Endothelial cell of umbilical vein (primary cell): ENCODE data around the gene SELENBP1. TPM values are rescaled to one million over a fixed set of nuclear protein-coding genes. Genes with fewer than 3 reads are reported as not detected.

ENCODE experiments used
- BruUV-seq: library from RNA; stranded (reverse); fragments of 400-500 nt; replicated peaks from 2 replicates; lab custom pipeline; 2021; lab: Mats Ljungman, UMichigan
- CTCF ChIA-PET: fragments of 300-600, 350-600 bp; sonication (Branson Sonifier 250); formaldehyde crosslinking; loops from one replicate; lab custom pipeline; 2021; ENCODE audit warnings: antibody characterized with exemption, inconsistent platforms; lab: Charles Lee
- POLR2A ChIA-PET: fragments of 300-600, 350-600 bp; sonication (Branson Sonifier 250); formaldehyde crosslinking; loops from one replicate; lab custom pipeline; 2021; ENCODE audit warnings: antibody characterized with exemption, inconsistent platforms; lab: Charles Lee
- DNase-seq: peaks from one replicate; pipeline ENCODE4 v3.0.0-alpha.2; 2011; ENCODE audit warnings: low read depth, low spot score
- FAIRE-seq: peaks from 2 replicates; lab custom pipeline; 2011; peaks lifted over from hg19 to GRCh38; lab: Jason Lieb, UNC
- H2AFZ ChIP-seq: 2 replicates; pipeline ENCODE4 v1.6.0; 2012; ENCODE audit warnings: low read depth, low read length, control low read depth, inconsistent platforms
- H3K27ac ChIP-seq: 2 replicates; pipeline ENCODE4 v1.5.1; 2011; ENCODE audit warnings: low read depth, mild to moderate bottlenecking, control low read depth, low read length, moderate library complexity; ENCODE audit not compliant: insufficient read depth
- H3K27me3 ChIP-seq, 2 experiments: 2 replicates each; pipeline versions ENCODE4 v1.6.0 to v1.6.1; 2011; ENCODE audit warnings: low read length in 2 of 2, mixed read lengths in 1 of 2; ENCODE audit not compliant: control insufficient read depth in 2 of 2, insufficient read depth in 2 of 2
- H3K36me3 ChIP-seq, 2 experiments: 2 replicates in 1 of 2; 3 replicates in 1 of 2; pipeline ENCODE4 v1.5.1; 2011; ENCODE audit warnings: low read length in 2 of 2, mild to moderate bottlenecking in 1 of 2, moderate library complexity in 1 of 2; ENCODE audit not compliant: control insufficient read depth in 2 of 2, insufficient read depth in 2 of 2; ENCODE audit errors: extremely low read depth in 1 of 2
- H3K4me1 ChIP-seq: 3 replicates; pipeline ENCODE4 v1.5.1; 2011; ENCODE audit warnings: mild to moderate bottlenecking, low read length; ENCODE audit not compliant: control insufficient read depth, insufficient read depth; ENCODE audit errors: extremely low read depth
- H3K4me2 ChIP-seq: 2 replicates; pipeline ENCODE4 v1.6.1; 2011; ENCODE audit warnings: low read length, control low read depth, mixed read lengths; ENCODE audit not compliant: insufficient read depth
- H3K4me3 ChIP-seq, 3 experiments: fragments of 200-600 bp in 1 of 3; sonication (generic), shearing (Covaris generic) in 1 of 3; replicated peaks in 1 of 3; 2 replicates each; pipeline ENCODE4 v1.5.1; 2011 to 2016; ENCODE audit warnings: control low read depth in 3 of 3, low read length in 3 of 3, mild to moderate bottlenecking in 2 of 3, inconsistent platforms in 1 of 3, low read depth in 1 of 3, moderate library complexity in 1 of 3; ENCODE audit not compliant: insufficient read depth in 1 of 3
- H3K79me2 ChIP-seq: 2 replicates; pipeline ENCODE4 v1.6.0; 2012; ENCODE audit warnings: low read length, inconsistent platforms; ENCODE audit not compliant: control insufficient read depth, insufficient read depth
- H3K9ac ChIP-seq: replicated peaks from 2 replicates; pipeline ENCODE3; 2011; ENCODE audit warnings: low read length, control low read depth; ENCODE audit not compliant: insufficient read depth; ENCODE audit errors: extremely low read depth
- H3K9me1 ChIP-seq: replicated peaks from 3 replicates; pipeline ENCODE4 v1.6.0; 2011; ENCODE audit warnings: mild to moderate bottlenecking, low read length; ENCODE audit not compliant: control insufficient read depth, insufficient read depth; ENCODE audit errors: extremely low read depth
- H3K9me3 ChIP-seq: replicated peaks from 2 replicates; pipeline ENCODE4 v1.5.1; 2012; ENCODE audit warnings: low read length, inconsistent platforms; ENCODE audit not compliant: control insufficient read depth, insufficient read depth
- H4K20me1 ChIP-seq: replicated peaks from 2 replicates; pipeline ENCODE3; 2011; ENCODE audit warnings: mild to moderate bottlenecking, low read length; ENCODE audit not compliant: control insufficient read depth, insufficient read depth; ENCODE audit errors: extremely low read depth
- EZH2 ChIP-seq: IDR thresholded peaks from 2 replicates; pipeline ENCODE4 v1.6.1; 2012; ENCODE audit warnings: borderline replicate concordance, low read depth, mild to moderate bottlenecking, moderate library complexity, low read length, inconsistent platforms; ENCODE audit not compliant: severe bottlenecking
- FOS ChIP-seq: IDR thresholded peaks from 2 replicates; pipeline ENCODE4 v1.6.1; 2011; ENCODE audit warnings: mild to moderate bottlenecking, low read length, moderate library complexity, borderline replicate concordance; ENCODE audit not compliant: insufficient read depth
- GATA2 ChIP-seq: IDR thresholded peaks from 2 replicates; pipeline ENCODE4 v1.7.0; 2011; ENCODE audit warnings: low read depth, mild to moderate bottlenecking, moderate library complexity, mixed read lengths, low read length; ENCODE audit not compliant: insufficient read length, insufficient read depth
- JUN ChIP-seq: IDR thresholded peaks from 2 replicates; pipeline ENCODE4 v1.6.1; 2011; ENCODE audit warnings: borderline replicate concordance, low read depth; ENCODE audit not compliant: insufficient read length, insufficient read depth
- MAX ChIP-seq: IDR thresholded peaks from 2 replicates; pipeline ENCODE4 v1.6.1; 2011; ENCODE audit not compliant: insufficient read depth, insufficient read length
- MYC ChIP-seq: IDR thresholded peaks from one replicate; pipeline ENCODE4 v1.6.1; 2011; ENCODE audit warnings: mild to moderate bottlenecking, low read depth, low read length
- POLR2A ChIP-seq: IDR thresholded peaks from 2 replicates; pipeline ENCODE4 v1.6.1; 2012; ENCODE audit warnings: low read depth, mild to moderate bottlenecking, control low read depth, low read length
- POLR2AphosphoS5 ChIP-seq: IDR thresholded peaks from 2 replicates; pipeline ENCODE4 v1.6.1; 2012; ENCODE audit warnings: low read depth, mild to moderate bottlenecking, control low read depth, low read length, moderate library complexity; ENCODE audit not compliant: insufficient read depth
- dilution Hi-C: fragments of 300-500 bp; cut with MboI; formaldehyde crosslinking; loops from one replicate; pipeline ENCODE4 v1.15.0; 2019; ENCODE audit warnings: low sequenced_read_pairs; ENCODE audit not compliant: extremely low pct_ligation_motif_present
- intact Hi-C: fragments of 100-400 bp; cut with micrococcal nuclease; formaldehyde crosslinking; loops from one replicate; pipeline ENCODE4 v1.10.0; 2022
- polyA plus RNA-seq, 4 experiments: library from polyadenylated mRNA; depleted of rRNA in 3 of 4; stranded (reverse) in 3 of 4; unstranded in 1 of 4; fragments of >200 nt; gene quantifications; 2 replicates each; pipeline versions ENCODE4 v1.2.1 to v1.2.3, GENCODE V29; 2011 to 2012; ENCODE audit warnings: missing spikeins in 1 of 4
- total RNA-seq: library from RNA; stranded (reverse); gene quantifications from 2 replicates; pipeline ENCODE4 v1.2.3, GENCODE V29; 2021
- TF ChIP-seq, protein P1 (sequence below), 2 donors: IDR thresholded peaks; 1 replicate in 1 of 2; 2 replicates in 1 of 2; pipeline ENCODE4 v1.5.1; 2011; ENCODE audit warnings: low read length in 2 of 2, mild to moderate bottlenecking in 2 of 2, moderate library complexity in 2 of 2, control low read depth in 1 of 2, inconsistent platforms in 1 of 2, low read depth in 1 of 2; ENCODE audit not compliant: insufficient read depth in 1 of 2; ENCODE audit errors: extremely low read depth in 1 of 2

The SELENBP1 gene
- total and polyA plus RNA-seq, 2 donors (not counting 3 experiments of a cell fraction or from before 2014, with no cell fraction given), result 18.0 to 40.6 TPM

- no peak overlapping the region for H3K4me3 ChIP-seq
- H3K9me3 ChIP-seq, result no peaks in the 10 kb centered on the region
- POLR2A ChIA-PET, result interaction anchor here (0.7 to 1.2 kb wide), 2 partner anchors 27 to 169 kb away, joined by 3 to 4 read pairs; partner anchors contain the start of gene TUFT1
- no peaks in the 10 kb centered on the region for H3K79me2 ChIP-seq
- peak; percentile 66 for FAIRE-seq
- DNase-seq, result peak; percentile 78
- H3K27me3 ChIP-seq, result no peaks in the 10 kb centered on the region
- H4K20me1 ChIP-seq, result no peaks in the 10 kb centered on the region
- H3K9me1 ChIP-seq, result no peaks in the 10 kb centered on the region
- H3K36me3 ChIP-seq, result no peaks in the 10 kb centered on the region
- peak overlapping the region; percentile 54 for H2AFZ ChIP-seq
- no peak overlapping the region for H3K9ac ChIP-seq
- peaks cover 8% of the 10 kb centered on the region for H3K4me1 ChIP-seq
- dilution Hi-C loops, result no loop called here
- no peak for TF ChIP-seq GATA2
- TF ChIP-seq POLR2AphosphoS5, result no peak
- TF ChIP-seq POLR2A, result no peak
- no peak for TF ChIP-seq MYC
- no peak for TF ChIP-seq FOS
- TF ChIP-seq, protein P1, sequence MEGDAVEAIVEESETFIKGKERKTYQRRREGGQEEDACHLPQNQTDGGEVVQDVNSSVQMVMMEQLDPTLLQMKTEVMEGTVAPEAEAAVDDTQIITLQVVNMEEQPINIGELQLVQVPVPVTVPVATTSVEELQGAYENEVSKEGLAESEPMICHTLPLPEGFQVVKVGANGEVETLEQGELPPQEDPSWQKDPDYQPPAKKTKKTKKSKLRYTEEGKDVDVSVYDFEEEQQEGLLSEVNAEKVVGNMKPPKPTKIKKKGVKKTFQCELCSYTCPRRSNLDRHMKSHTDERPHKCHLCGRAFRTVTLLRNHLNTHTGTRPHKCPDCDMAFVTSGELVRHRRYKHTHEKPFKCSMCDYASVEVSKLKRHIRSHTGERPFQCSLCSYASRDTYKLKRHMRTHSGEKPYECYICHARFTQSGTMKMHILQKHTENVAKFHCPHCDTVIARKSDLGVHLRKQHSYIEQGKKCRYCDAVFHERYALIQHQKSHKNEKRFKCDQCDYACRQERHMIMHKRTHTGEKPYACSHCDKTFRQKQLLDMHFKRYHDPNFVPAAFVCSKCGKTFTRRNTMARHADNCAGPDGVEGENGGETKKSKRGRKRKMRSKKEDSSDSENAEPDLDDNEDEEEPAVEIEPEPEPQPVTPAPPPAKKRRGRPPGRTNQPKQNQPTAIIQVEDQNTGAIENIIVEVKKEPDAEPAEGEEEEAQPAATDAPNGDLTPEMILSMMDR (IDR thresholded peaks at IDR 0.05; ENCODE audit: extremely low read depth in 1 of 2, insufficient read depth in 1 of 2, low read depth in 1 of 2, low read length in 2 of 2), result no peak
- no peak for TF ChIP-seq JUN
- TF ChIP-seq MAX, result no peak
- no peak for TF ChIP-seq EZH2
- no TSS peak for BruUV-seq
- peak overlapping the region; percentile 49 for H3K4me2 ChIP-seq
- intact Hi-C loops, result loop anchor here (1.0 to 2.0 kb wide), 2 partner anchors 24 to 27 kb away; partner anchors contain the start of genes PSMB4 and RFX5
- H3K27ac ChIP-seq, result no peak overlapping the region
- CTCF ChIA-PET, result interaction anchor here (1.1 to 1.7 kb wide), 3 partner anchors 19 to 60 kb away, joined by 3 to 8 read pairs (median 5); no protein-coding TSS in a partner anchor
Observed at GRCh38 chr1:151371370-151372057, 991 bp downstream of the SELENBP1 start.
